Stimulated activated naive CD4-positive, alpha-beta T cell (primary cell): ENCODE data around the gene CD1C.
A peak's percentile ranks its signal among the peaks of the same experiment; 100 is the strongest.
"Not testable (repeated sequence)": the region's sequence is repeated elsewhere in the genome, so short reads cannot be mapped to it uniquely, and the experiment has no call there.

Experiments used
- DNase-seq, 6 experiments: peaks; one replicate each; lab custom pipeline; 2025; lab: John Stamatoyannopoulos, UW

Gene CD1C

GRCh38 chr1:158289811-158290210 lies at the start of gene CD1C:
Gene CD1C (plus strand): TSS chr1:158289923. CDS start chr1:158290065, 142 bp downstream.
- DNase-seq = no peak

- peak in 1 of 6 experiments; percentile 17 for DNase-seq
Observed at GRCh38 chr1:158246650-158247049, 43.1 kb upstream of the CD1C start.

- DNase-seq = peak in 3 of 6 experiments; percentile 49 to 57 (median 54)
Observed at GRCh38 chr1:158248118-158248517, 41.6 kb upstream of the CD1C start.

GRCh38 chr1:158248771-158249170 lies 41.0 kb upstream of the CD1C start:
- DNase-seq = no peak

GRCh38 chr1:158249646-158250045 lies 40.1 kb upstream of the CD1C start:
- DNase-seq = no peak

GRCh38 chr1:158251163-158251562 lies 38.6 kb upstream of the CD1C start:
- DNase-seq = no peak

GRCh38 chr1:158255656-158256055 lies 34.1 kb upstream of the CD1C start:
- DNase-seq = no peak

- not testable (repeated sequence) for DNase-seq
Observed at GRCh38 chr1:158256747-158257146, 33.0 kb upstream of the CD1C start.

GRCh38 chr1:158257888-158258287 lies 31.8 kb upstream of the CD1C start:
- DNase-seq = no peak

- DNase-seq = no peak
Observed at GRCh38 chr1:158259117-158259516, 30.6 kb upstream of the CD1C start.

- no peak for DNase-seq
Observed at GRCh38 chr1:158272681-158273080, 17.0 kb upstream of the CD1C start.

- DNase-seq = no peak
Observed at GRCh38 chr1:158274797-158275196, 14.9 kb upstream of the CD1C start.

GRCh38 chr1:158282421-158282820 lies 7.3 kb upstream of the CD1C start:
- DNase-seq = not testable (repeated sequence)

- no peak for DNase-seq
Observed at GRCh38 chr1:158283965-158284364, 5.8 kb upstream of the CD1C start.

- no peak for DNase-seq
Observed at GRCh38 chr1:158285756-158286241, 3.9 kb upstream of the CD1C start.

- DNase-seq = no peak
Observed at GRCh38 chr1:158286487-158286886, 3.2 kb upstream of the CD1C start.

- DNase-seq = no peak
Observed at GRCh38 chr1:158286941-158287346, 2.8 kb upstream of the CD1C start.

GRCh38 chr1:158290321-158290844 lies 660 bp downstream of the CD1C start:
- no peak for DNase-seq

GRCh38 chr1:158295791-158296190 lies 6.1 kb downstream of the CD1C start:
- no peak for DNase-seq

- no peak for DNase-seq
Observed at GRCh38 chr1:158310623-158311022, 20.9 kb downstream of the CD1C start.

- no peak for DNase-seq
Observed at GRCh38 chr1:158311066-158311465, 21.3 kb downstream of the CD1C start.

GRCh38 chr1:158323866-158324265 lies 34.1 kb downstream of the CD1C start:
- DNase-seq = no peak

GRCh38 chr1:158324395-158324794 lies 34.7 kb downstream of the CD1C start:
- no peak for DNase-seq

- no peak for DNase-seq
Observed at GRCh38 chr1:158327481-158327880, 37.8 kb downstream of the CD1C start.
